Common myeloid progenitor, CD34-positive (primary cell): Measurements from ENCODE around the gene ANKRD13B.

Source experiments
- CTCF ChIA-PET: fragments of 350-600 bp; sonication (Branson Sonifier 250); formaldehyde crosslinking; loops from one replicate; lab custom pipeline; 2021; ENCODE audit warnings: antibody characterized with exemption; lab: Charles Lee
- POLR2A ChIA-PET: fragments of 350-600 bp; sonication (Branson Sonifier 250); formaldehyde crosslinking; loops from one replicate; lab custom pipeline; 2021; ENCODE audit warnings: antibody characterized with exemption; lab: Charles Lee
- DNase-seq, 3 donors: peaks; one replicate each; pipeline versions ENCODE4 v3.0.0 to v3.0.0-alpha.2; 2013
- H3K27ac ChIP-seq, 2 experiments: 1 replicate in 1 of 2; 2 replicates in 1 of 2; pipeline ENCODE4 v1.7.0; 2013; ENCODE audit warnings: inconsistent platforms in 2 of 2, low read length in 2 of 2, mild to moderate bottlenecking in 2 of 2, low read depth in 1 of 2, moderate library complexity in 1 of 2; ENCODE audit not compliant: severe bottlenecking in 2 of 2, insufficient read depth in 1 of 2, poor library complexity in 1 of 2
- H3K27me3 ChIP-seq, 5 experiments: replicated peaks in 2 of 5; 1 replicate in 3 of 5; 2 replicates in 2 of 5; pipeline versions ENCODE4 v1.6.1 to v1.7.0; 2013; ENCODE audit warnings: low read length in 4 of 5, mild to moderate bottlenecking in 2 of 5, moderate library complexity in 2 of 5, inconsistent platforms in 1 of 5; ENCODE audit not compliant: insufficient read depth in 5 of 5, control insufficient read depth in 4 of 5
- H3K36me3 ChIP-seq, 4 experiments: 1 replicate in 2 of 4; 2 replicates in 2 of 4; pipeline versions ENCODE4 v1.6.1 to v1.7.0; 2013; ENCODE audit warnings: low read length in 3 of 4, control low read depth in 1 of 4, mild to moderate bottlenecking in 1 of 4; ENCODE audit not compliant: control insufficient read depth in 4 of 4, insufficient read depth in 4 of 4
- H3K4me1 ChIP-seq, 4 experiments: 1 replicate in 3 of 4; 2 replicates in 1 of 4; pipeline versions ENCODE4 v1.6.1 to v1.7.1; 2013; ENCODE audit warnings: low read length in 3 of 4, mild to moderate bottlenecking in 3 of 4, control low read depth in 1 of 4, inconsistent platforms in 1 of 4, moderate library complexity in 1 of 4; ENCODE audit not compliant: control insufficient read depth in 4 of 4, insufficient read depth in 4 of 4; ENCODE audit errors: control extremely low read depth in 1 of 4
- H3K4me3 ChIP-seq, 7 experiments: 1 replicate in 4 of 7; 2 replicates in 3 of 7; pipeline versions ENCODE4 v1.5.1 to v1.7.0; 2013; ENCODE audit warnings: mild to moderate bottlenecking in 7 of 7, low read length in 6 of 7, moderate library complexity in 6 of 7, inconsistent platforms in 2 of 7, low read depth in 2 of 7, control low read depth in 1 of 7; ENCODE audit not compliant: insufficient read depth in 4 of 7, control insufficient read depth in 1 of 7; ENCODE audit errors: extremely low read depth in 1 of 7
- H3K9me3 ChIP-seq, 5 experiments: 1 replicate in 4 of 5; 2 replicates in 1 of 5; pipeline versions ENCODE4 v1.6.1 to v1.7.1; 2013; ENCODE audit warnings: low read length in 4 of 5, mild to moderate bottlenecking in 2 of 5, inconsistent platforms in 1 of 5, low read depth in 1 of 5, moderate library complexity in 1 of 5; ENCODE audit not compliant: control insufficient read depth in 4 of 5, insufficient read depth in 2 of 5; ENCODE audit errors: control extremely low read depth in 1 of 5
- whole genome bisulfite sequencing: methylation state at CpG from one replicate; pipeline ENCODE4 v1.1.5; 2013; ENCODE audit not compliant: insufficient coverage; 5-methylcytosine and 5-hydroxymethylcytosine counted together

The ANKRD13B gene

GRCh38 chr17:29613352-29613837 is 20.5 kb downstream of the ANKRD13B start:
- Histone ChIP-seq H3K4me3 (peak overlapping the region in 6 of 7 experiments; percentile 23 to 72 (median 37)), H3K4me1 (peaks cover 2 to 56% (median 55%) of the 10 kb centered on the region in 4 experiments), H3K36me3 (peaks cover 0 to 7% (median 0%) of the 10 kb centered on the region in 4 experiments), H3K27ac (no peak overlapping the region), H3K9me3 (no peaks in the 10 kb centered on the region), H3K27me3 (peaks cover 0 to 22% (median 7%) of the 10 kb centered on the region in 5 experiments)
- under 1% methylated on average over 47 of the region's 50 CpGs for WGBS
- CTCF ChIA-PET: interaction anchor here (0.6 to 7.8 kb wide), 7 partner anchors 12 to 179 kb away, joined by 3 to 179 read pairs (median 5); partner anchors contain the start of gene ANKRD13B
- peak; percentile 89 to 95 (median 94) for DNase-seq
- POLR2A ChIA-PET: interaction anchor here (0.6 to 1.2 kb wide), 2 partner anchors 22 to 716 kb away, joined by 3 to 6 read pairs; no protein-coding TSS in a partner anchor

- peak overlapping the region in 5 of 7 experiments; percentile 25 to 72 (median 48) for H3K4me3 ChIP-seq
- 17% methylated on average over 8 of the region's 13 CpGs for whole genome bisulfite sequencing
- ChIA-PET CTCF (interaction anchor here (0.6 to 7.8 kb wide), 7 partner anchors 8 to 178 kb away, joined by 3 to 179 read pairs (median 11); partner anchors contain the start of gene ANKRD13B), POLR2A (interaction anchor here (0.6 to 1.2 kb wide), 2 partner anchors 22 to 717 kb away, joined by 3 to 6 read pairs; no protein-coding TSS in a partner anchor)
- no peaks in the 10 kb centered on the region for H3K9me3 ChIP-seq
- no peak overlapping the region for H3K27ac ChIP-seq
- peaks cover 2 to 58% (median 56%) of the 10 kb centered on the region in 4 experiments for H3K4me1 ChIP-seq
- no peak for DNase-seq
- peaks cover 0 to 4% (median 0%) of the 10 kb centered on the region in 4 experiments for H3K36me3 ChIP-seq
- H3K27me3 ChIP-seq: peaks cover 0 to 25% (median 8%) of the 10 kb centered on the region in 5 experiments
Observed at GRCh38 chr17:29613856-29614255, 20.9 kb downstream of the ANKRD13B start.

- peak overlapping the region in 5 of 7 experiments; percentile 50 to 82 (median 65) for H3K4me3 ChIP-seq
- no peak for DNase-seq
- CTCF ChIA-PET: interaction anchor here (0.9 to 7.8 kb wide), 8 partner anchors 9 to 165 kb away, joined by 3 to 179 read pairs (median 15); partner anchors contain the start of gene ANKRD13B
- POLR2A ChIA-PET: interaction anchor here (0.6 kb wide), 1 partner anchor 78 kb away, joined by 3 read pairs; no protein-coding TSS in a partner anchor
- H3K27me3 ChIP-seq: peaks cover 0 to 31% (median 8%) of the 10 kb centered on the region in 5 experiments
- no peaks in the 10 kb centered on the region for H3K9me3 ChIP-seq
- H3K36me3 ChIP-seq: peaks cover 0 to under 1% (median 0%) of the 10 kb centered on the region in 4 experiments
- 64% methylated on average over 10 of the region's 16 CpGs for WGBS
- no peak overlapping the region for H3K27ac ChIP-seq
- H3K4me1 ChIP-seq: peaks cover 2 to 62% (median 56%) of the 10 kb centered on the region in 4 experiments
Observed at GRCh38 chr17:29614349-29615047, 21.6 kb downstream of the ANKRD13B start.

- Histone ChIP-seq H3K27me3 (peaks cover 0 to 32% (median 12%) of the 10 kb centered on the region in 5 experiments), H3K27ac (no peak overlapping the region), H3K36me3 (no peaks in the 10 kb centered on the region), H3K4me3 (peak overlapping the region; percentile 41 to 82 (median 63)), H3K9me3 (no peaks in the 10 kb centered on the region), H3K4me1 (peaks cover 2 to 62% (median 56%) of the 10 kb centered on the region in 4 experiments)
- peak; percentile 78 to 90 (median 86) for DNase-seq
- ChIA-PET CTCF (interaction anchor here (0.8 to 7.8 kb wide), 10 partner anchors 9 to 165 kb away, joined by 3 to 179 read pairs (median 8); partner anchors contain the start of gene ANKRD13B), POLR2A (interaction anchor here (0.6 kb wide), 1 partner anchor 34 kb away, joined by 3 read pairs; no protein-coding TSS in a partner anchor)
- WGBS: 1% methylated on average over 15 of the region's 15 CpGs
Observed at GRCh38 chr17:29615048-29615385, 22.1 kb downstream of the ANKRD13B start.

GRCh38 chr17:29615492-29616299 is 22.8 kb downstream of the ANKRD13B start:
- ChIA-PET CTCF (interaction anchor here (0.8 to 7.8 kb wide), 12 partner anchors 9 to 315 kb away, joined by 3 to 179 read pairs (median 15); partner anchors contain the start of genes ANKRD13B and SSH2), POLR2A (interaction anchor here (0.6 kb wide), 2 partner anchors 26 to 35 kb away, joined by 3 read pairs; no protein-coding TSS in a partner anchor)
- H3K4me1 ChIP-seq: peaks cover 2 to 62% (median 56%) of the 10 kb centered on the region in 4 experiments
- peak overlapping the region; percentile 41 to 82 (median 63) for H3K4me3 ChIP-seq
- peak; percentile 75 to 83 (median 81) for DNase-seq
- H3K27ac ChIP-seq: no peak overlapping the region
- 1% methylated on average over 54 of the region's 74 CpGs for WGBS
- peaks cover 0 to 32% (median 17%) of the 10 kb centered on the region in 5 experiments for H3K27me3 ChIP-seq
- H3K36me3 ChIP-seq: no peaks in the 10 kb centered on the region
- H3K9me3 ChIP-seq: no peaks in the 10 kb centered on the region
